ENCODE measurements around the gene MICAL2. TPM values are rescaled to one million over a fixed set of nuclear protein-coding genes. Genes with fewer than 3 reads are reported as not detected.
A peak's percentile ranks its signal among the peaks of the same experiment; 100 is the strongest.

MICAL2 gene
- total RNA-seq, 1 donor from 2014 or later = 79.6 TPM

DNA sequence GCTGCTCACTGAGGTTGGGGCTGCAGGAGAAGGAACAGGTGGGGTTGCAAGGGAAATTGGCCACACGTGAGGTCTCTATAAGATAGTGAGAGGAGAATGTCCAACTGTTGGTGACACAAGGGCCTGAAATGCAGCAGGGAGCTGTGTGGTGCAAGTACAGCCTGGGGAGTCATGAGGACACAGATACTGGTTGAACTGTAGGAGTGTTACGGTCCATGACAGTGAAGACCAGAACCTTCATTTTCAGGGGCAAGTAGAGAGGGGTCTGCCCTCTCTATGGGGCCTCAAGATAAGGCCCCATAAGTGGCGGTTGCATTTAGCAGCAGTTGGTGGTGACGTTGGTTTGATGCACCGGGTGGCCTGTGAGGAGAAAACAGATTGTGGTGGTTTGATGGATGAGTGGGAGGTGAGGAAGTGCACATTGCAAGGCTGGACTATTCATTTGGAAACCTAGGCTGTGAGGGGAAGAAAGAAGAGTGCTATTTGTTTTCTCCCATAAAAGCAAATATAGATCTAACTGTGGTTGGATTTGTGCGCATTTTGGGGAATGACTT lies 39.4 kb downstream of the MICAL2 start:
- DNase-seq (ENCODE audit: low read depth in 2 of 2) = no peak

DNA sequence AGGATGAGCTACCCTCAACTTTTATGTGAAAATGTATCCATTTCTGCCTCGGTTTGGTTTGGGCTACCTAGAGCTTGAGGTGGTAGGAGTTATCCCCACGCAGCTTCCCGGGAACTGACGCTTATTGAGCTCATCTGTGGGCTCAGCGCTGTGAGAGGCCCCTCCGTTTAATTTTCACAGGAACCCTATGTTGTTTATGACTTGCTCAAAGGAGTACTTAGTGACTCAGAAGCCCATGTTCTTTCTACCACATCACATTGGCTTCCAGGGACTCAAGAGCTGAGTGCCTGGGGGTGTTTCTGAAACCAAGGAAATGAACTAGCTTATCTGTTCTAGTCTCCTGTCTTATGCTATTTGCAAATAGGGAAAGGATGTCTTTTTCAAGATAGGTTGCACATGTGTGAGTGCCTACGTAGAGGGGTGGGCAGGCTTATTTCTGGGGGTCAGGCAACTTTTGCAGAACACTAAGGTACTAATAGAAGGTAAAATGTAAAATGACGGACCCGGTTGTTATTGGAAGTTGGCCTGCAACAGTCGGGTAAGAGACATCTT lies 40.5 kb downstream of the MICAL2 start:
- no peak for DNase-seq (ENCODE audit: low read depth in 2 of 2)

GRCh38 chr11:12152321-12152720 lies 41.9 kb downstream of the MICAL2 start:
- DNase-seq (ENCODE audit: low read depth in 2 of 2) = no peak

DNA sequence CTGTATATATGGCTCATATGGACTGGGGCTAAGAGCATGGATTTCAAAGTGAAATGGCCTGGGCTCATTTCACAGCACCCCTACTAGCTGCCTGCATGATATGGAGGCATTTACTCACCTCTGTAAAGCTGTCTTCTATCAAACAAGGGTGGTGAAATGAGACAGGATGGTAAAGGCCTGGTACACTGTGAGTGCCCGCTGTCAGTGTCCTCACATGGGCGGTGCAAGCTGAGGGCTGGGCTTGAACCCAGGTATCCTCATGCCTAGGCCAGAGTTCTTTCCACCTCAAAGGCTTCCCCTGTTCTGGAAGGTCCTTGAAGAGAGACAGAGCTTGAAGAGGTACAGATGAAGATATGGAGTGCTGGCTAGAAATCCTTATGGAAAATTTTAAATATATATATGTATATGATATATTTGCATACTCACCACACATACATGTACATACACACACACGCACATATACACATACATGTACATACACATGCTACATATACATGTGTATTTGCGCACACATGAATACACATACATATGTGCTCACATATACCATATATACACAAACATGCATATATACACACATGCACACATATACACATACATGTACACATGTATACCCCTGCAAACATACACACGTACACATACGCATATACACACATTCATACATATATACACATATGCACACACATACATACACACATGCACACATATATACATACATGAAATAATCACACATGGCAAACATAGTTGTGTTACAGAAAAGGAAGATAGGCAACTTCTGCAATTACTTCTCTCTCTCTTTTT lies 44.7 kb downstream of the MICAL2 start:
- DNase-seq (ENCODE audit: low read depth in 2 of 2) = no peak

DNA sequence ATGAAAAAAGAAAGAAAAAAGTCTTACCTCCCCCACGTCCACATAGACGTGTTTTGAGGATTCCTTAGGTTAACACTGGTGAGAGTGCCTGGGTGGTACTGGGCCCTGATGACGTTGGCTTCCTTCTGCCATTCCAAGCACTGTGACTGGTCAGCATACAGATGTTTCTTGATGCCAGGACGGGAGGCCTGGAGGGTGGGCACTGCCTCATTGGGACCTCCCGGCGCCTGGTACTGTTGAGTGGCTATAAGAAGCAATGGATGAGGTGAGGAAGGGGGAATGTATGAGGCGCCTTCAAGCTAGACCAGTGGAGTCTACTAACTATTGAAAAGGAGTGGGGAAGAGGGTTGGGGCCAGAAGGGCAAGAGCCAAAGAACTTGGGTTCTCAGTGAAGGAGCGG lies 45.3 kb downstream of the MICAL2 start:
- DNase-seq (ENCODE audit: low read depth in 2 of 2) = no peak

GRCh38 chr11:12156301-12157140 lies 46.1 kb downstream of the MICAL2 start:
- DNase-seq (ENCODE audit: low read depth in 2 of 2) = no peak

- DNase-seq (ENCODE audit: low read depth in 2 of 2) = peak in 1 of 2 donors; percentile 33
Observed at GRCh38 chr11:12157241-12157661, 46.9 kb downstream of the MICAL2 start.

DNA sequence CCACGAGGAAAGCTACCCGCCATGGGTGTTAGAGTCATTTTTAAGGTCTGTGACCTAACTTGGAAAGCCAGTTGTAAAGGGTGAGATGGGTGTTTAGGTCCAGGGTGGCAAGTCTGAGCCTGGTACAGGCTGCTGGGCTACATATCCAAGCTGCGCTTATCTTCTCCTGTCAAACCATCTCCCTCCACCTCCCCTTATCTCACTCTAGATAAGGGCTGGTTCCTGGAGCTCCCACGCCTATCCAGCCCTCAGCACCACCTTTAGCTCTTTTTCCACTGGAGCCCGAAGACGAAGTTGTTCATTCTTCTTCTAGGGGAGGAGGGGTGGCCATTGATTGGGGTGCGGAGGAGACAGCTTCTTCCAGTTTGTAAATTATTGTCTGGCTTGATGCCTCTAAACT lies 48.5 kb downstream of the MICAL2 start:
- DNase-seq (ENCODE audit: low read depth in 2 of 2) = no peak

GRCh38 chr11:12159351-12160099 lies 49.1 kb downstream of the MICAL2 start:
- peak in 1 of 2 donors; percentile 54 for DNase-seq (ENCODE audit: low read depth in 2 of 2)

GRCh38 chr11:12160231-12160630 lies 49.8 kb downstream of the MICAL2 start:
- no peak for DNase-seq (ENCODE audit: low read depth in 2 of 2)

GRCh38 chr11:12160680-12161079 lies 50.3 kb downstream of the MICAL2 start:
- no peak for DNase-seq (ENCODE audit: low read depth in 2 of 2)

- no peak for DNase-seq (ENCODE audit: low read depth in 2 of 2)
Observed at GRCh38 chr11:12161137-12161536, 50.7 kb downstream of the MICAL2 start.

DNA sequence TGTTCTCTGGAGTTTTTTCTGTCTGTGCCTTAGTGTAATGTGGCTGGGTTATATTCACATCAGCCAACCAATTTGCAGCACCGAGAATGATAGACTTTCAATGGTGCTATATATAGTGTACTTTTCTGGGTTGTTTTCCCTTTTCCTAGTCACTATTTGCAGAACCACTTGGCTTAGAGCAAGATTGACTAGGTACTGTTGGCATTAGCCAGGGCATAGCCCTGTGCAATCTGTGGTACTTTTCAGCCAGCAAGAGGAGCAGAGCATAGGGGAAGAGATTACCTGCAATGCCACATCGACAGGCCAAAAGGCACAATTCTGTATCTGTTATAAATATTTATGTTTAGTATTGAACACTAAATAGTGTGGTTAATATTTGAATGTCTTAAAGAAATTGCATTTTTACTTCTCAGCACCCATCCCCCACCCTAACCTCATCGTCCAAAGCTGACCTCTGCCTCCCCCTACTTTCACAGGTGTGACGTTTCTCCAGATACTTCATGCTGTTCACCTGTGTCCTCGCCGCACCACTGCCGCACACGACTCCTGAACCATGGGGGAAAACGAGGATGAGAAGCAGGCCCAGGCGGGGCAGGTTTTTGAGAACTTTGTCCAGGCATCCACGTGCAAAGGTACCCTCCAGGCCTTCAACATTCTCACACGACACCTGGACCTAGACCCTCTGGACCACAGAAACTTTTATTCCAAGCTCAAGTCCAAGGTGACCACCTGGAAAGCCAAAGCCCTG lies 51.4 kb downstream of the MICAL2 start:
- DNase-seq (ENCODE audit: low read depth in 2 of 2) = no peak

DNA sequence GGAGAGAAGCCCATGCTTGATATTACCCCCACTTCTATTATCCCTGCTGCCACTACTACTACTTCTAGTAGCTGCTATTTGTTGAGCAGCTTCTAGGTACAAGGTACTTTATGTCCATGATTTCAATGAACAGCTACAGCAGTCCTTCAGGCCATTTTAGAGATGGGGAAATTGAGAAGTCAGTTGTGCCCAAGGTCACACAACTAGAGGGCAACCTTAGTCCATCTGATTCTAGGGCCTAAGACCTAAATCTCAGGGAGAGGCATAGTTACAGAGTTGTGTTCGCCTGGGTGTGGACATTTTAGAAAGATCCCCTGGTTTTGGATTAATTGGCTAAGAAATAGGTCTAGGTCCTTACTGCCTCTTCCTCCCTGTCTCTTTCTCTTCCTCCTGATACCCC lies 52.3 kb downstream of the MICAL2 start:
- DNase-seq (ENCODE audit: low read depth in 2 of 2) = no peak

DNA sequence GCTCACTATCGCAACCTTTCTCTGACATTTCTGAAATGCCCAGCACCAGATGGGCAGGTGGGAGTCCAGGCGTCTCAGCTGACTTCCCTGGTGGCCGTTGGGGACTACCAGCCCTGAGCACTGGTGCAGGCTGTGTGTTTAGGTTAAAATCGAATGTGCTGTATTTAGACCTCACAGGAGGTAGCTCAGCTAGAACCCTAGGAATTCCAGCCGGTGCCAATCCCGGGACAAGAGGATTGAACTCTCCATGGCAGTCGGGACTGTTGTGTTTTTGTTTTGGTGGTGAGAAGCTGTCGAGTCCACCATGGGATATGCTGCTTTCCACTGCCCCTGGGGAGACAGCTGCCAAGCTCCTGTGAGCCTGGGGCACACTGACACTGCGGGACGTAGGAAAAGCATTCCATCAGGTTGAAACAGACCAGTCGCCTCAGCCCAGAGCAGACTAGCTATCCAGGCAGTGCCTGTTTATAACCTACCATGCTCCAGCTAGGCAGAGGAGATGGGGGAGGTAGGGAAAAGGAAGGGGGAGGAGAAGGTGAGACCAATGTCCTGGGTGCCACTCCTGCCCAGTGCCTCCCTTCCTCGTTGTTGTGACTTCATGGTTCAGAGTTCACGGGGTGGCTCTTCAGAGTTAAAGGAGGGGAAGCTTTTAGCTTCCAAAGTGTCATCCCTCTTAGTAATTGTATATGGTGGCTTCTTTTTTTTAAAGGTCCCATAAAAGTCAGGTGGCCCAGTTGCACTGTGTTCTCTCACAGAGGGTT lies 53.0 kb downstream of the MICAL2 start:
- peak; percentile 58 to 86 for DNase-seq (ENCODE audit: low read depth in 2 of 2)

GRCh38 chr11:12164061-12165014 lies 53.9 kb downstream of the MICAL2 start:
- DNase-seq (ENCODE audit: low read depth in 2 of 2) = peak in 1 of 2 donors; percentile 83

- DNase-seq (ENCODE audit: low read depth in 2 of 2) = no peak
Observed at GRCh38 chr11:12165237-12165875, 55.0 kb downstream of the MICAL2 start.
